GM23248 (cell line): ENCODE data around the gene B4GALT2.

Experiments
- EZH2 ChIP-seq: fragments of 200-600 bp; sonication (generic); IDR thresholded peaks from 2 replicates; pipeline ENCODE4 v1.6.1; 2018; ENCODE audit warnings: antibody characterized with exemption, mild to moderate bottlenecking; ENCODE audit not compliant: insufficient read depth, poor library complexity, severe bottlenecking
- EZH2phosphoT487 ChIP-seq: fragments of 200-600 bp; sonication (generic); IDR thresholded peaks from 2 replicates; pipeline ENCODE4 v1.6.1; 2018; ENCODE audit warnings: antibody characterized with exemption, moderate library complexity, mild to moderate bottlenecking, low read depth; ENCODE audit not compliant: insufficient read depth

- TF ChIP-seq EZH2 (no peak), EZH2phosphoT487 (no peak)
Observed at GRCh38 chr1:44037154-44037553, 58.1 kb downstream of the B4GALT2 start.
